ENCODE data around the gene RASA2. TPM values are rescaled to one million over a fixed set of nuclear protein-coding genes. Genes with fewer than 3 reads are reported as not detected.
"Not testable (repeated sequence)": the region's sequence is repeated elsewhere in the genome, so short reads cannot be mapped to it uniquely, and the experiment has no call there.

Gene RASA2
- total RNA-seq, 2 donors from 2014 or later: 5.2 to 7.8 TPM

GRCh38 chr3:141523615-141524375 is 37.0 kb downstream of the RASA2 start:
- no peak for ATAC-seq
- intact Hi-C loops (cut with DNase I): no loop called here
- no peak for DNase-seq

- DNase-seq (no peak), ATAC-seq (no peak)
- intact Hi-C loops (cut with DNase I): no loop called here
Measured at GRCh38 chr3:141524988-141525387, 38.2 kb downstream of the RASA2 start.

GRCh38 chr3:141525814-141526213 is 39.0 kb downstream of the RASA2 start:
- intact Hi-C loops (cut with DNase I): no loop called here
- DNase-seq (no peak), ATAC-seq (no peak)

GRCh38 chr3:141526709-141527108 is 39.9 kb downstream of the RASA2 start:
- intact Hi-C loops (cut with DNase I): no loop called here
- no peak for DNase-seq
- ATAC-seq: no peak

GRCh38 chr3:141528800-141529199 is 42.0 kb downstream of the RASA2 start:
- intact Hi-C loops (cut with DNase I): no loop called here
- no peak for DNase-seq
- ATAC-seq: no peak

GRCh38 chr3:141529256-141529655 is 42.4 kb downstream of the RASA2 start:
- ATAC-seq (no peak), DNase-seq (no peak)
- intact Hi-C loops (cut with DNase I): no loop called here

- intact Hi-C loops (cut with DNase I): no loop called here
- no peak for DNase-seq
- peak in 1 of 2 donors; percentile 43 for ATAC-seq
Measured at GRCh38 chr3:141529717-141530414, 43.0 kb downstream of the RASA2 start.

GRCh38 chr3:141530415-141530768 is 43.6 kb downstream of the RASA2 start:
- intact Hi-C loops (cut with DNase I): no loop called here
- DNase-seq: no peak
- ATAC-seq: peak in 1 of 2 donors; percentile 49

GRCh38 chr3:141532609-141533008 is 45.8 kb downstream of the RASA2 start:
- ATAC-seq (no peak), DNase-seq (no peak)
- intact Hi-C loops (cut with DNase I): no loop called here

- DNase-seq; ATAC-seq; intact Hi-C loops (cut with DNase I): not testable (repeated sequence)
Measured at GRCh38 chr3:141536017-141536416, 49.2 kb downstream of the RASA2 start.

GRCh38 chr3:141537856-141538255 is 51.0 kb downstream of the RASA2 start:
- no peak for ATAC-seq
- DNase-seq: no peak
- intact Hi-C loops (cut with DNase I): no loop called here

GRCh38 chr3:141538568-141539240 is 51.9 kb downstream of the RASA2 start:
- no peak for DNase-seq
- ATAC-seq: no peak
- intact Hi-C loops (cut with DNase I): no loop called here

GRCh38 chr3:141539431-141540187 is 52.8 kb downstream of the RASA2 start:
- intact Hi-C loops (cut with DNase I): no loop called here
- DNase-seq (no peak), ATAC-seq (no peak)

GRCh38 chr3:141540531-141540930 is 53.7 kb downstream of the RASA2 start:
- ATAC-seq: no peak
- no peak for DNase-seq
- intact Hi-C loops (cut with DNase I): no loop called here

GRCh38 chr3:141542202-141542969 is 55.6 kb downstream of the RASA2 start:
- ATAC-seq (no peak), DNase-seq (no peak)
- intact Hi-C loops (cut with DNase I): no loop called here

- no peak for DNase-seq
- ATAC-seq: no peak
- intact Hi-C loops (cut with DNase I): no loop called here
Measured at GRCh38 chr3:141542989-141543388, 56.2 kb downstream of the RASA2 start.

GRCh38 chr3:141544697-141545096 is 57.9 kb downstream of the RASA2 start:
- no peak for DNase-seq
- intact Hi-C loops (cut with DNase I): no loop called here
- no peak for ATAC-seq

GRCh38 chr3:141546081-141546480 is 59.3 kb downstream of the RASA2 start:
- intact Hi-C loops (cut with DNase I): no loop called here
- ATAC-seq (no peak), DNase-seq (no peak)

GRCh38 chr3:141546586-141546985 is 59.8 kb downstream of the RASA2 start:
- ATAC-seq: no peak
- intact Hi-C loops (cut with DNase I): no loop called here
- no peak for DNase-seq

Measured in left cardiac atrium (tissue), 4 donors.